Measurements from ENCODE around the gene KIF2A.

The KIF2A gene

GRCh38 chr5:62331921-62332320 lies 25.9 kb downstream of the KIF2A start:
- no peaks in the 10 kb centered on the region for H3K27me3 ChIP-seq (ENCODE audit: insufficient read depth, low read length)
- H3K9ac ChIP-seq (ENCODE audit: low read depth, low read length): no peak overlapping the region
- H3K4me3 ChIP-seq (ENCODE audit: low read length): no peak overlapping the region
- no peak overlapping the region for H3K27ac ChIP-seq (ENCODE audit: low read length)
- no peaks in the 10 kb centered on the region for H3K9me3 ChIP-seq (ENCODE audit: insufficient read depth, low read depth, low read length)
- H3K36me3 ChIP-seq (ENCODE audit: insufficient read depth, low read depth, low read length): no peaks in the 10 kb centered on the region
- no peaks in the 10 kb centered on the region for H3K4me1 ChIP-seq (ENCODE audit: insufficient read depth, low read length)

- H3K27me3 ChIP-seq (ENCODE audit: insufficient read depth, low read length): no peaks in the 10 kb centered on the region
- H3K4me3 ChIP-seq (ENCODE audit: low read length): no peak overlapping the region
- H3K36me3 ChIP-seq (ENCODE audit: insufficient read depth, low read depth, low read length): no peaks in the 10 kb centered on the region
- no peak overlapping the region for H3K27ac ChIP-seq (ENCODE audit: low read length)
- H3K4me1 ChIP-seq (ENCODE audit: insufficient read depth, low read length): no peaks in the 10 kb centered on the region
- H3K9ac ChIP-seq (ENCODE audit: low read depth, low read length): no peak overlapping the region
- no peaks in the 10 kb centered on the region for H3K9me3 ChIP-seq (ENCODE audit: insufficient read depth, low read depth, low read length)
Observed at GRCh38 chr5:62333250-62333794, 27.3 kb downstream of the KIF2A start.

GRCh38 chr5:62334082-62334481 lies 28.1 kb downstream of the KIF2A start:
- no peak overlapping the region for H3K9ac ChIP-seq (ENCODE audit: low read depth, low read length)

GRCh38 chr5:62340392-62340791 lies 34.4 kb downstream of the KIF2A start:
- H3K27me3 ChIP-seq (ENCODE audit: insufficient read depth, low read length): no peaks in the 10 kb centered on the region
- H3K4me3 ChIP-seq (ENCODE audit: low read length): no peak overlapping the region
- H3K9ac ChIP-seq (ENCODE audit: low read depth, low read length): no peak overlapping the region
- H3K27ac ChIP-seq (ENCODE audit: low read length): no peak overlapping the region
- H3K4me1 ChIP-seq (ENCODE audit: insufficient read depth, low read length): no peaks in the 10 kb centered on the region
- no peaks in the 10 kb centered on the region for H3K9me3 ChIP-seq (ENCODE audit: insufficient read depth, low read depth, low read length)
- H3K36me3 ChIP-seq (ENCODE audit: insufficient read depth, low read depth, low read length): no peaks in the 10 kb centered on the region

More at GRCh38 chr5:62334082-62334481, 28.1 kb downstream of the KIF2A start:
- no peak overlapping the region for H3K27ac ChIP-seq (ENCODE audit: low read length)
- H3K9me3 ChIP-seq (ENCODE audit: insufficient read depth, low read depth, low read length): no peaks in the 10 kb centered on the region
- H3K27me3 ChIP-seq (ENCODE audit: insufficient read depth, low read length): no peaks in the 10 kb centered on the region
- H3K36me3 ChIP-seq (ENCODE audit: insufficient read depth, low read depth, low read length): no peaks in the 10 kb centered on the region
- no peaks in the 10 kb centered on the region for H3K4me1 ChIP-seq (ENCODE audit: insufficient read depth, low read length)
- H3K4me3 ChIP-seq (ENCODE audit: low read length): no peak overlapping the region

- no peak overlapping the region for H3K9ac ChIP-seq (ENCODE audit: low read depth, low read length)
Observed at GRCh38 chr5:62340979-62341378, 35.0 kb downstream of the KIF2A start.

GRCh38 chr5:62341783-62342475 lies 35.9 kb downstream of the KIF2A start:
- no peak overlapping the region for H3K27ac ChIP-seq (ENCODE audit: low read length)
- H3K9ac ChIP-seq (ENCODE audit: low read depth, low read length): no peak overlapping the region
- no peaks in the 10 kb centered on the region for H3K9me3 ChIP-seq (ENCODE audit: insufficient read depth, low read depth, low read length)
- H3K4me3 ChIP-seq (ENCODE audit: low read length): no peak overlapping the region
- H3K4me1 ChIP-seq (ENCODE audit: insufficient read depth, low read length): no peaks in the 10 kb centered on the region
- H3K27me3 ChIP-seq (ENCODE audit: insufficient read depth, low read length): no peaks in the 10 kb centered on the region
- no peaks in the 10 kb centered on the region for H3K36me3 ChIP-seq (ENCODE audit: insufficient read depth, low read depth, low read length)

More at GRCh38 chr5:62340979-62341378, 35.0 kb downstream of the KIF2A start:
- H3K4me3 ChIP-seq (ENCODE audit: low read length): no peak overlapping the region
- no peaks in the 10 kb centered on the region for H3K4me1 ChIP-seq (ENCODE audit: insufficient read depth, low read length)
- H3K27ac ChIP-seq (ENCODE audit: low read length): no peak overlapping the region
- H3K9me3 ChIP-seq (ENCODE audit: insufficient read depth, low read depth, low read length): no peaks in the 10 kb centered on the region
- H3K27me3 ChIP-seq (ENCODE audit: insufficient read depth, low read length): no peaks in the 10 kb centered on the region
- no peaks in the 10 kb centered on the region for H3K36me3 ChIP-seq (ENCODE audit: insufficient read depth, low read depth, low read length)

- Histone ChIP-seq H3K36me3 (ENCODE audit: insufficient read depth, low read depth, low read length) (no peaks in the 10 kb centered on the region), H3K4me1 (ENCODE audit: insufficient read depth, low read length) (no peaks in the 10 kb centered on the region), H3K27ac (ENCODE audit: low read length) (no peak overlapping the region), H3K9me3 (ENCODE audit: insufficient read depth, low read depth, low read length) (no peaks in the 10 kb centered on the region), H3K4me3 (ENCODE audit: low read length) (no peak overlapping the region), H3K27me3 (ENCODE audit: insufficient read depth, low read length) (no peaks in the 10 kb centered on the region), H3K9ac (ENCODE audit: low read depth, low read length) (no peak overlapping the region)
Observed at GRCh38 chr5:62342476-62342837, 36.5 kb downstream of the KIF2A start.

GRCh38 chr5:62343428-62343827 lies 37.4 kb downstream of the KIF2A start:
- no peak overlapping the region for H3K27ac ChIP-seq (ENCODE audit: low read length)
- H3K9me3 ChIP-seq (ENCODE audit: insufficient read depth, low read depth, low read length): no peaks in the 10 kb centered on the region
- no peaks in the 10 kb centered on the region for H3K4me1 ChIP-seq (ENCODE audit: insufficient read depth, low read length)
- H3K9ac ChIP-seq (ENCODE audit: low read depth, low read length): no peak overlapping the region
- no peaks in the 10 kb centered on the region for H3K27me3 ChIP-seq (ENCODE audit: insufficient read depth, low read length)
- H3K36me3 ChIP-seq (ENCODE audit: insufficient read depth, low read depth, low read length): peaks cover 8% of the 10 kb centered on the region
- H3K4me3 ChIP-seq (ENCODE audit: low read length): no peak overlapping the region

- no peaks in the 10 kb centered on the region for H3K4me1 ChIP-seq (ENCODE audit: insufficient read depth, low read length)
- H3K27me3 ChIP-seq (ENCODE audit: insufficient read depth, low read length): no peaks in the 10 kb centered on the region
- H3K9me3 ChIP-seq (ENCODE audit: insufficient read depth, low read depth, low read length): no peaks in the 10 kb centered on the region
- H3K36me3 ChIP-seq (ENCODE audit: insufficient read depth, low read depth, low read length): peaks cover 31% of the 10 kb centered on the region
- no peak overlapping the region for H3K9ac ChIP-seq (ENCODE audit: low read depth, low read length)
- H3K27ac ChIP-seq (ENCODE audit: low read length): no peak overlapping the region
- H3K4me3 ChIP-seq (ENCODE audit: low read length): no peak overlapping the region
Observed at GRCh38 chr5:62346748-62347147, 40.7 kb downstream of the KIF2A start.

- Histone ChIP-seq H3K27ac (ENCODE audit: low read length) (no peak overlapping the region), H3K27me3 (ENCODE audit: insufficient read depth, low read length) (no peaks in the 10 kb centered on the region), H3K4me1 (ENCODE audit: insufficient read depth, low read length) (no peaks in the 10 kb centered on the region), H3K9ac (ENCODE audit: low read depth, low read length) (no peak overlapping the region), H3K36me3 (ENCODE audit: insufficient read depth, low read depth, low read length) (peaks cover 38% of the 10 kb centered on the region), H3K9me3 (ENCODE audit: insufficient read depth, low read depth, low read length) (no peaks in the 10 kb centered on the region), H3K4me3 (ENCODE audit: low read length) (no peak overlapping the region)
Observed at GRCh38 chr5:62347928-62348327, 41.9 kb downstream of the KIF2A start.

- Histone ChIP-seq H3K27ac (ENCODE audit: low read length) (no peak overlapping the region), H3K4me3 (ENCODE audit: low read length) (no peak overlapping the region), H3K36me3 (ENCODE audit: insufficient read depth, low read depth, low read length) (peaks cover 48% of the 10 kb centered on the region), H3K4me1 (ENCODE audit: insufficient read depth, low read length) (no peaks in the 10 kb centered on the region), H3K27me3 (ENCODE audit: insufficient read depth, low read length) (no peaks in the 10 kb centered on the region), H3K9ac (ENCODE audit: low read depth, low read length) (no peak overlapping the region), H3K9me3 (ENCODE audit: insufficient read depth, low read depth, low read length) (no peaks in the 10 kb centered on the region)
Observed at GRCh38 chr5:62348723-62349481, 42.9 kb downstream of the KIF2A start.
